IPS-20b (cell line): ENCODE data around the gene TMEM40.
"Not testable (repeated sequence)": the region's sequence is repeated elsewhere in the genome, so short reads cannot be mapped to it uniquely, and the experiment has no call there.

Experiments used
- H3K27ac ChIP-seq: one replicate; pipeline ENCODE4 v1.5.1; 2013; ENCODE audit warnings: low read length
- H3K27me3 ChIP-seq: 2 replicates; pipeline ENCODE4 v1.6.1; 2013; ENCODE audit warnings: mild to moderate bottlenecking, low read length, inconsistent platforms; ENCODE audit not compliant: insufficient read depth
- H3K36me3 ChIP-seq: 2 replicates; pipeline ENCODE4 v1.6.1; 2013; ENCODE audit warnings: low read depth, mild to moderate bottlenecking, inconsistent platforms, low read length, moderate library complexity; ENCODE audit not compliant: insufficient read depth
- H3K4me1 ChIP-seq: 2 replicates; pipeline ENCODE4 v1.6.1; 2013; ENCODE audit warnings: mild to moderate bottlenecking, control low read depth, inconsistent platforms, low read length, moderate library complexity; ENCODE audit not compliant: insufficient read depth
- H3K4me3 ChIP-seq: 2 replicates; pipeline ENCODE4 v1.5.1; 2013; ENCODE audit warnings: mild to moderate bottlenecking, low read length, inconsistent platforms
- H3K9ac ChIP-seq: 2 replicates; pipeline ENCODE4 v1.6.1; 2013; ENCODE audit warnings: low read depth, mild to moderate bottlenecking, inconsistent platforms, low read length, moderate library complexity
- H3K9me3 ChIP-seq: 2 replicates; pipeline ENCODE4 v1.6.1; 2013; ENCODE audit warnings: mild to moderate bottlenecking, low read depth, low read length, inconsistent platforms; ENCODE audit not compliant: insufficient read depth

Gene TMEM40

DNA sequence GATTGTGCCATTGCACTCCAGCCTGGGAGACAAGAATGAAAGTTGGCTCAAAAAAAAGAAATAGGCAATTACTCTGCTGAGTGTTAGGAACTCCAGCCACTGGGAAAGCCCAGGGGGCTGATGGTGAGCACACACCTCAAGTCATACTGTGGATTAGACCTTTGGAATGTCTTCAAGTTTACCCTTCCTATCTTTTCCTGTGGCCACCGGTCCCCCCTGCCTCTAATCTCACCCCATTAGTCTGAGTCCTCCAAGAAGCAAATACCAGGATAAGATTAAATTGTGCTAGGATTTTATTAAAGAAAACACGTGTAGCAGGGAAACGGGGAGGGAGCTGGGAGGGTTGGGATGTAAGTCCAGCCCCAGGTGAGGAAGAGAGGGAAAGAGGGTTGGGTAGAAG is 31.6 kb downstream of the TMEM40 start:
- H3K9me3 ChIP-seq = no peaks in the 10 kb centered on the region

DNA sequence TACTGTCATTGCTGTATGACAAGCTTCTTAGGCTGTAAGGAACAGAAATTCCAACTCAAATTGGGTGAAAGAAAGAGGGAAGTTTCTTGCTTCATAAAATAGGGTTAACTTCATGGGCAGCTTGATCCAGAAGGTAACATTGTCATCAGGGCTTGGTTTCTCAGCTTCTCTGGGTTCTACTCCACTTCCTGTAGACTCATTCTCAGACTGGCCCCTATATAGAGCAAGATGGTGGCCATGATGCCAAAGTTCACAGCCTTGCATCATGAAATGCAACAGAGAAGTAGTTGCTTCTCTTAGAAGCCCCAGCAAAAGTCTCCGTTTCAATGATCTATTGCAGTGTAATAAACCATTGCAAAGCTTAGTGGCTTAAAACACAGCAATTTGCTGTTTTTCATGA is 33.6 kb downstream of the TMEM40 start:
- Histone ChIP-seq H3K27ac (no peak overlapping the region), H3K9me3 (no peaks in the 10 kb centered on the region), H3K36me3 (no peaks in the 10 kb centered on the region), H3K4me1 (no peaks in the 10 kb centered on the region), H3K9ac (no peak overlapping the region), H3K4me3 (no peak overlapping the region), H3K27me3 (no peaks in the 10 kb centered on the region)

More for the DNA sequence above, 31.6 kb downstream of the TMEM40 start:
- no peak overlapping the region for H3K27ac ChIP-seq
- H3K4me1 ChIP-seq = no peaks in the 10 kb centered on the region
- no peak overlapping the region for H3K4me3 ChIP-seq
- no peaks in the 10 kb centered on the region for H3K36me3 ChIP-seq
- H3K9ac ChIP-seq = no peak overlapping the region
- no peaks in the 10 kb centered on the region for H3K27me3 ChIP-seq

DNA sequence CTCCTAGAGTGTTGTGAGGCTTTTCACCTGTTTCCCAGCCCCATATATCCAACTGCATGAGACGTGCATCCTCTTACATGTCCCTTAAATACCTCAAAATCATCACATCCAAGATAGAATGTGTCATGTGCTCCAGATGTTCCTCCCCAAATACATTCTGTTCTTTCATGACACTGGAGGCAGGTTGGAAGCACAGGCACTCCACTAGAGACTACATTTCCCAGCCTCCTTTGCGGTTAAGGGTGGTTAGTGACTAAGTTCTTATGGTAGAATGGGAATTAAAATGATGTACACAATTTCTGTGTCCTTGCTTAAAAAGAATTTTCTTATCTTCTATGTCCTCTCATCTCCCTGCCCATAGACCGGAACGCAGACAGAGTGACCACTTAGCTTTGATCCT is 34.3 kb downstream of the TMEM40 start:
- Histone ChIP-seq H3K36me3 (no peaks in the 10 kb centered on the region), H3K27ac (no peak overlapping the region), H3K4me1 (no peaks in the 10 kb centered on the region; the same call in 1 of the 2 replicates), H3K9me3 (no peaks in the 10 kb centered on the region), H3K4me3 (no peak overlapping the region), H3K27me3 (peaks cover 1% of the 10 kb centered on the region; the same call in 1 of the 2 replicates), H3K9ac (no peak overlapping the region)

DNA sequence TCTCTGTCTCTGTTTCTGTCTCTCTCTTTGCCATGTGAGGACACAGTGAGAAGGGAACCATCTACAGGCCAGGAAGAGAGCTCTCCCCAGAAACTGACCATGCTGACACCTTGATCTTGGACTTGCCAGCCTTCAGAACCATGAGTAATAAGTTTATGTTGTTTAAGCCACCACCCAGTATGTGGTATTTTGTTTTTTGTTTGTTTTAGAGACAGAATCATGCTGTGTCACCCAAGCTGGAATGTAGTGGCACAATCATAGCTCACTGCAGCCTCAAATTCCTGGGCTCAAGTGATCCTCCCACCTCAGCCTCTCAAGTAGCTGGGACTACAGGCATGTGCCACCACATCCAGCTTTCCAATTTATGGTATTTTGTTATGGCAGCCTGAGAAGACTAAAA is 35.7 kb downstream of the TMEM40 start:
- H3K9ac ChIP-seq, H3K27ac ChIP-seq, H3K4me1 ChIP-seq, H3K4me3 ChIP-seq, H3K36me3 ChIP-seq, H3K9me3 ChIP-seq, H3K27me3 ChIP-seq: not testable (repeated sequence)

DNA sequence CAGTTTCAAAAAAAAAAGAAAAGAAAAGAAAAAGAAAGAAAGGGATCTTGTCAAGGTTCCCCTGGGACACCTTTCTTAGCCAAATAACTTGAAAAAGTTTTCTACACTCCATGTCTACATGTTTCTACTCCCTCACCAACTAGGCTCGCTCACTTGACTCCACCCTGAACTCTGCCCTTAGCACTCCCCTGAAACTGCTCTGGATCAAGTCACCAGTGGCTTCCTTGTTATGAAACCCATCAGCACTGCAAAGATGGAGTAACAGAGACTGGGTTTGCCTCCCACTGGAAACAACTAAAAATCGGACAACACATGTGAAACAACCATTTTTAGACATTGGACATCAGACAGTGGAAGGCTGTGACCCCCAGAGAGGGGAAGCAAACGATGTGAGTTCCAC is 36.8 kb downstream of the TMEM40 start:
- Histone ChIP-seq H3K9ac (no peak overlapping the region), H3K27me3 (peaks cover 6% of the 10 kb centered on the region; the same call in 1 of the 2 replicates), H3K4me1 (no peaks in the 10 kb centered on the region; the same call in 1 of the 2 replicates), H3K4me3 (no peak overlapping the region), H3K9me3 (no peaks in the 10 kb centered on the region), H3K36me3 (no peaks in the 10 kb centered on the region), H3K27ac (no peak overlapping the region)

DNA sequence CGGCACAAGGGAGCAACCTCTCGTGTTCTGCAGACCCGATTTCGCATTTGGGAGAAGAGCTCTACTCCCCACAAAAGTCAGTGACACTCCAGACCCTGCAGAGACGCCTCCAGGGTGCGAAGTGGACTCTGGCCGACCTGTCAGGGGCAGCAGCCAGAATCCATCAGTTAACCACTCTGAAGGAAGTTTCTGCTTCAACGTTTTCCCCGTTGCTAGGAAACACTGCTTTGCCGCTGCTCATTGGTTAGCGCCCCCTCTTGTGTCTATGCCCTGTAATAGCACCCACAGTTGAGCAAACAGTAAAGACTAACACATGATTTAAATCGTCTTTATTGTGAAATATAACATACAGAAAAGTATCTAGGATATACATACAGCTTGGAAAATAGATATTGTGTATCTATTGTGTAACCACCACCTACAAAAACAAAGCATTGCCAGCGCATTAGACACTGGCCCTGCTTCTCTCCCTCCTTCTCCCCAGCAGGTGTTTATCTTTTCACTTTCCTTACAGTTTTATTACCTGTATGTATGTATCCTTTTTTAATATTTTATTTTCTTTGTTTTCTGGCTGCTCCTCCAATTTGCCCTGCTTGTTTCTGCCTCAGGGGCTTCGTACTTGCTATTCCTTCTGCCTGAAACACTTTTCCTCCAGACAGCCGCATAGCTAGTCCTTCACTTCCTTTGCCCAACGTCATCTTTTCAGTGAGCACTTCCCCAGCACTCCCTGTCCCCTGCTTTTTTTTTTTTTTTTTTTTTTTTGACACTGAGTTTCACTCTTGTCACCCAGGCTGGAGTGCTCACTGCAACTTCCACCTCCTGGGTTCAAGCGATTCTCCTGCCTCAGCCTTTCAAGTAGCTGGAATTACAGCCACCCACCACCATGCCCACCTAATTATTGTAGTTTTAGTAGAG is 38.8 kb downstream of the TMEM40 start:
- Histone ChIP-seq H3K4me1 (no peaks in the 10 kb centered on the region; the same call in 1 of the 2 replicates), H3K27me3 (peaks cover 6% of the 10 kb centered on the region; the same call in 1 of the 2 replicates), H3K27ac (no peak overlapping the region), H3K4me3 (no peak overlapping the region), H3K9ac (no peak overlapping the region), H3K9me3 (no peaks in the 10 kb centered on the region), H3K36me3 (no peaks in the 10 kb centered on the region)

DNA sequence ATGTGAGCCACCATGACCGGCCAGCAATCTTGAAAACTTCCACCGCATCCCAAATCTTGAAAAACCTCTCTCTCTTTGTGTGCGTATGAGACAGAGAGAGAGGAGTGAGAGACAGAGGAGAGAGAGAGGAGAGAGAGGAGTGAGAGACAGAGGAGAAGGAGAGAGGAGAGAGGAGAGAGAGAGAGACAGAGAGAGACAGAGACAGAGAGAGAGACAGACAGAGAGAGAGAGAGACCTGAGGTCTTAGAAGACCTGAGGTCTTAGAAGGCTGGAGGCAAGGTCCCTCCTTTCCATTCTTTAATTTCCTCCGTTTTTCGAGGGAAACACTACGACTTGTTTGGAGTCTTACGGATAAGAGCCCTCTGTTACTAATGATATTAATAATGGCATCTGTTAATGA is 39.5 kb downstream of the TMEM40 start:
- H3K9ac ChIP-seq = no peak overlapping the region

DNA sequence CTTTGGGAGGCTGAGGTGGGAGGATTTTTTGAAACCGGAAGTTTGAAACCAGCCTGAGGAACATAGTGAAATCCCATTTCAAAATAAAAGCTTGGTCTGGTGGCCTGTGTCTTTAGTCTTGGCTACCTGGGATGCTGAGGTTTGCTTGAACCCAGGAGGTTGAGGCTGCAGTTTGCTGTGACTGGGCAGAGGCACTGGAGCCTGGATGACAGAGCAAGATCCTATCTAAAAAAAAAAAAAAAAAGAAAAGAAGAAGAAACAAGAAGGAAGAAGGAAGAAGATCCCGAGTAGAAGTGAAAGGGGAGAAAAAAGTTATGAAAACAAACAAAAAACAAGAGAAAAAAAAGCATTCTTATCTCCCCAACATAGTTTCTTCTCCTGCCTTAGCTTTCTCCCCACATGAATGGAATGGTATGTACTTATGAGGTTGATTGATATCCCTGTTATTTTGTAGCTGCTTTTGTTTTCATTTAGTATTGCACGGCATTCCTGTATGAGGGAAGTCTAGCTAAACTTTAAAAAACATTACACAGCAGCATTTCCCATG is 42.4 kb downstream of the TMEM40 start:
- Histone ChIP-seq H3K4me1 (no peaks in the 10 kb centered on the region; the same call in 1 of the 2 replicates), H3K9ac (no peak overlapping the region), H3K27ac (no peak overlapping the region), H3K36me3 (no peaks in the 10 kb centered on the region), H3K9me3 (no peaks in the 10 kb centered on the region), H3K4me3 (no peak overlapping the region), H3K27me3 (peaks cover 6% of the 10 kb centered on the region; the same call in 1 of the 2 replicates)

More for the DNA sequence above, 39.5 kb downstream of the TMEM40 start:
- Histone ChIP-seq H3K9me3 (no peaks in the 10 kb centered on the region), H3K36me3 (no peaks in the 10 kb centered on the region), H3K4me1 (no peaks in the 10 kb centered on the region; the same call in 1 of the 2 replicates), H3K27me3 (peaks cover 6% of the 10 kb centered on the region; the same call in 1 of the 2 replicates), H3K27ac (no peak overlapping the region), H3K4me3 (no peak overlapping the region)

DNA sequence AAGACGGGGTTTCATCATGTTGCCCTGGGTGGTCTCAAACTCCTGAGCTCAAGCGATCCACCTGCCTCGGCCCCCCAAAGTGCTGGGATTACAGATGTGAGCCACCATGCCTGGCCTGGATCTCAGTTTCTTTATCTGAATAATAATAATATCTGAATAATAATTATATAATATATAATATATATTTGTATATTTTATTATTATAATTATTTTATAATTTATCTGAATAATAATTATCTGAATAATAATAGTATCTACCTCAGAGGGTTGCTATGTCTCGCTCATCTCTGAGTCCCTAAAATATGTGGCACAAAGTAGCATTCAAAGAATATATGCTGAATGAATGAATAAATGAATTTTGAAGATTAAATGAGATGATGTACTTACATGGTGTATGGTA is 44.8 kb downstream of the TMEM40 start:
- H3K9ac ChIP-seq = no peak overlapping the region
- no peak overlapping the region for H3K4me3 ChIP-seq
- H3K36me3 ChIP-seq = no peaks in the 10 kb centered on the region
- no peak overlapping the region for H3K27ac ChIP-seq
- no peaks in the 10 kb centered on the region for H3K4me1 ChIP-seq
- no peaks in the 10 kb centered on the region for H3K9me3 ChIP-seq
- H3K27me3 ChIP-seq = no peaks in the 10 kb centered on the region

DNA sequence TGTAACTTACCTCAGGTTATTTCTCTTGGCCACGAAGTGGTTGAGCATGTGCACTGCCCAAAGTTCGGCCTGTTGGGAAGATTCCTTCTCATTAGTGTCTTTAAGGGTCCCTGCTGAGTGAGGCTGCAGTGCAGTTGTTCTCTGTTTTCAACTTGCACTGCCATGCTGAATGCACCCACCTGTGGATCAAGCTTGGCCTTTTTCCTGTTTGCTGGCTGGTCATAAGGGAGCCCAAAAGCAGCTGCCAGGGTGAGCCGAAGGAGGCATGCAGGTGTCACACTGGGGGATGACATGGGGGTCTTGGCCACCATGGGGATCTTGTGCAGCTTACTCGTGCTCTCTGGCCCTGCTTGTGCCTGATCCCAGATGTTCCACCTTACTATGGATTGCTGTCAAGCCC is 49.0 kb downstream of the TMEM40 start:
- Histone ChIP-seq H3K9ac (no peak overlapping the region), H3K4me1 (no peaks in the 10 kb centered on the region), H3K9me3 (no peaks in the 10 kb centered on the region), H3K27me3 (no peaks in the 10 kb centered on the region), H3K4me3 (no peak overlapping the region), H3K36me3 (no peaks in the 10 kb centered on the region), H3K27ac (no peak overlapping the region)

DNA sequence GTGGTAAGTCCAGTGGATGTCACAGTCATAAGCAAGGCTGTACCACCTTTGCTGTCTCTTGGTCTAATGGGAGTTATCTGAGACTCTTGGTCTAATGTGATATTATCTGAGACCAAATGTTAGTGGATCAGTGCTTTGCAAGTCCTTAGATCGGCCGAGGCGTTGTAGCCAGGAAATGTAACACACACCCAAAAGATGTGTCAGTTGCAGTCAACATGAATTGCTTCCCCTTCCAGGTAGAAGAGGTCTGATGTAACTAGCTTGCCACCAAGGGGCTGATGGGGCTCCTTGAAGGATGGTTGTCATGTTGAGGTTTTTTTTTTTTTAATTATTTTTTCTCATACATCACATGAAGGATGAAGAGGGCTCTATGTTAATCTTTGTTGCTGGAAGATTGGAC is 49.7 kb downstream of the TMEM40 start:
- Histone ChIP-seq H3K9me3 (no peaks in the 10 kb centered on the region), H3K9ac (no peak overlapping the region), H3K27me3 (no peaks in the 10 kb centered on the region), H3K4me1 (no peaks in the 10 kb centered on the region), H3K4me3 (no peak overlapping the region), H3K27ac (no peak overlapping the region), H3K36me3 (no peaks in the 10 kb centered on the region)
